ENCODE results near the gene RELCH.

DNA sequence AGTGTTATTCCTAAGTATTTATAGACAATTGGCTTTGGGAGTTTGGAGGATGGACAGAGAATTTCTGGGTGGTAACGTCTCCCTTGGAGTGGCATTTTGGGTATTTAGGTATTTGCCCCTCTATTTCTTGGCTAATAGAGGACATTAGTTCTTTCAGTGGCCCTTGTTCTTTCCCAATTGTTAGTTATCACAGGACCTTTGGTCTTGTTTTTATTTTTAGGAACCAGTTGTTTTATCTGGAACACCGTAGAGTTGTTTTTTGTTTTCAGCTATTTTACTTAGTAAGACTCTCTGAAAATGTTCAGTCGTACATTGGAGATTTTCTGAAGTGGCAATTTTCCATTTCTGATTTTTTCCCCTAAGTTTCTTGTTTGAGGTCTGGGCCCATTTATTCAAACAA lies 97.6 kb downstream of the RELCH start:
- no peak for TF ChIP-seq SRY (CRISPR knock-in tag; IDR thresholded peaks at IDR 0.05)
- no peak for TF ChIP-seq ESRRA (CRISPR knock-in tag; IDR thresholded peaks at IDR 0.05; ENCODE audit: low read depth)
- TF ChIP-seq, protein P1, sequence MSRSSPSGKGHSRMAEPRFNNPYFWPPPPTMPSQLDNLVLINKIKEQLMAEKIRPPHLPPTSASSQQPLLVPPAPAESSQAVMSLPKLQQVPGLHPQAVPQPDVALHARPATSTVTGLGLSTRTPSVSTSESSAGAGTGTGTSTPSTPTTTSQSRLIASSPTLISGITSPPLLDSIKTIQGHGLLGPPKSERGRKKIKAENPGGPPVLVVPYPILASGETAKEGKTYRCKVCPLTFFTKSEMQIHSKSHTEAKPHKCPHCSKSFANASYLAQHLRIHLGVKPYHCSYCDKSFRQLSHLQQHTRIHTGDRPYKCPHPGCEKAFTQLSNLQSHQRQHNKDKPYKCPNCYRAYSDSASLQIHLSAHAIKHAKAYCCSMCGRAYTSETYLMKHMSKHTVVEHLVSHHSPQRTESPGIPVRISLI (CRISPR knock-in tag; IDR thresholded peaks at IDR 0.05; ENCODE audit: borderline replicate concordance), result no peak
- no peak for TF ChIP-seq ZNF670 (CRISPR knock-in tag; IDR thresholded peaks at IDR 0.05; ENCODE audit: borderline replicate concordance)
- no peak for TF ChIP-seq ZNF792 (CRISPR knock-in tag; IDR thresholded peaks at IDR 0.05)
- TF ChIP-seq FOXA1 (IDR thresholded peaks at IDR 0.05), result no peak
- no peak for TF ChIP-seq FOXA1 (CRISPR knock-in tag; IDR thresholded peaks at IDR 0.05)
- TF ChIP-seq, protein P2, sequence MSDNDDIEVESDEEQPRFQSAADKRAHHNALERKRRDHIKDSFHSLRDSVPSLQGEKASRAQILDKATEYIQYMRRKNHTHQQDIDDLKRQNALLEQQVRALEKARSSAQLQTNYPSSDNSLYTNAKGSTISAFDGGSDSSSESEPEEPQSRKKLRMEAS (IDR thresholded peaks at IDR 0.05), result no peak
